CD4-positive, alpha-beta T cell treated with Interleukin-17A for 4 hours (primary cell): ENCODE data around the gene NUDT3.
"Not testable (repeated sequence)": the region's sequence is repeated elsewhere in the genome, so short reads cannot be mapped to it uniquely, and the experiment has no call there.

ENCODE experiments used
- DNase-seq: peaks from one replicate; pipeline ENCODE4 v3.0.0-alpha.2; 2020; ENCODE audit warnings: mixed read lengths

Gene NUDT3

GRCh38 chr6:34248727-34249468 is 143.6 kb downstream of the NUDT3 start, which contains the start of gene SMIM29:
TSS of gene SMIM29 (minus strand) at chr6:34249006. CDS start at chr6:34247791, 1,215 bp downstream.
- DNase-seq = peak; percentile 99

GRCh38 chr6:34248198-34248726 is 144.2 kb downstream of the NUDT3 start:
- DNase-seq = peak; percentile 59

GRCh38 chr6:34247481-34248197 is 144.8 kb downstream of the NUDT3 start:
- DNase-seq = no peak

GRCh38 chr6:34246563-34247391 is 145.7 kb downstream of the NUDT3 start:
- peak; percentile 67 for DNase-seq

- DNase-seq = no peak
These were observed 146.3 kb downstream of the NUDT3 start for GRCh38 chr6:34246249-34246562.

GRCh38 chr6:34245761-34246140 is 146.7 kb downstream of the NUDT3 start:
- DNase-seq = not testable (repeated sequence)

- DNase-seq = not testable (repeated sequence)
These were observed 147.3 kb downstream of the NUDT3 start for GRCh38 chr6:34245032-34245760.

- DNase-seq = peak; percentile 74
These were observed 148.3 kb downstream of the NUDT3 start for GRCh38 chr6:34243901-34244884.

- peak; percentile 56 for DNase-seq
These were observed 149.2 kb downstream of the NUDT3 start for GRCh38 chr6:34243131-34243771.

- DNase-seq = peak; percentile 26
These were observed 150.0 kb downstream of the NUDT3 start for GRCh38 chr6:34242252-34243130.

GRCh38 chr6:34241351-34242215 is 150.9 kb downstream of the NUDT3 start:
- no peak for DNase-seq

- DNase-seq = no peak
These were observed 151.9 kb downstream of the NUDT3 start for GRCh38 chr6:34240329-34241248.

GRCh38 chr6:34239893-34240292 is 152.6 kb downstream of the NUDT3 start:
- DNase-seq = no peak

- DNase-seq = no peak
These were observed 153.0 kb downstream of the NUDT3 start for GRCh38 chr6:34239500-34239825.

GRCh38 chr6:34238585-34239499 is 153.6 kb downstream of the NUDT3 start:
- no peak for DNase-seq
